Measurements from ENCODE around the gene ZNF18. TPM values are rescaled to one million over a fixed set of nuclear protein-coding genes. Genes with fewer than 3 reads are reported as not detected.

Gene ZNF18
- total and polyA plus RNA-seq, 4 donors: 4.0 to 10.2 (median 5.4) TPM

GRCh38 chr17:12022310-12022709 lies 25.0 kb upstream of the ZNF18 start:
- Histone ChIP-seq H3K36me3 (ENCODE audit: control insufficient read depth in 4 of 4, insufficient read depth in 4 of 4, low read length in 4 of 4) (no peaks in the 10 kb centered on the region), H3K4me3 (no peak overlapping the region), H3K27me3 (ENCODE audit: control insufficient read depth in 3 of 3, insufficient read depth in 3 of 3, low read length in 2 of 3) (no peaks in the 10 kb centered on the region), H3K9me3 (ENCODE audit: control insufficient read depth in 4 of 4, insufficient read depth in 3 of 4, low read length in 3 of 4) (no peaks in the 10 kb centered on the region), H3K4me1 (ENCODE audit: control insufficient read depth in 5 of 5, insufficient read depth in 5 of 5, low read length in 5 of 5) (peaks cover 0 to 23% (median 8%) of the 10 kb centered on the region in 5 donors), H3K9ac (ENCODE audit: insufficient read depth in 1 of 2, low read length in 2 of 2) (peak overlapping the region in 1 of 2 donors; percentile 69), H3K27ac (ENCODE audit: low read depth in 1 of 2, low read length in 1 of 2) (no peak overlapping the region)
- no peak for TF ChIP-seq CTCF (IDR thresholded peaks at IDR 0.05; ENCODE audit: control extremely low read depth, extremely low read depth)
- no peak for DNase-seq
- ATAC-seq (ENCODE audit: insufficient read depth, low FRiP score): no peak
- WGBS, 2 donors: 92 to 95% methylated on average over 2 of the region's 2 CpGs

GRCh38 chr17:12021623-12022140 lies 24.4 kb upstream of the ZNF18 start:
- ATAC-seq (ENCODE audit: insufficient read depth, low FRiP score): no peak
- peaks cover 0 to 23% (median 8%) of the 10 kb centered on the region in 5 donors for H3K4me1 ChIP-seq (ENCODE audit: control insufficient read depth in 5 of 5, insufficient read depth in 5 of 5, low read length in 5 of 5)
- peak overlapping the region; percentile 34 to 69 for H3K9ac ChIP-seq (ENCODE audit: insufficient read depth in 1 of 2, low read length in 2 of 2)
- H3K36me3 ChIP-seq (ENCODE audit: control insufficient read depth in 4 of 4, insufficient read depth in 4 of 4, low read length in 4 of 4): no peaks in the 10 kb centered on the region
- H3K4me3 ChIP-seq: peak overlapping the region; percentile 93
- no peaks in the 10 kb centered on the region for H3K9me3 ChIP-seq (ENCODE audit: control insufficient read depth in 4 of 4, insufficient read depth in 3 of 4, low read length in 3 of 4)
- TF ChIP-seq CTCF (IDR thresholded peaks at IDR 0.05; ENCODE audit: control extremely low read depth, extremely low read depth): no peak
- no peaks in the 10 kb centered on the region for H3K27me3 ChIP-seq (ENCODE audit: control insufficient read depth in 3 of 3, insufficient read depth in 3 of 3, low read length in 2 of 3)
- WGBS, 2 donors: 4 to 7% methylated on average over 3 of the region's 3 CpGs
- peak overlapping the region; percentile 96 to 97 for H3K27ac ChIP-seq (ENCODE audit: low read depth in 1 of 2, low read length in 1 of 2)
- DNase-seq: peak in 1 of 3 donors; percentile 21

- H3K9me3 ChIP-seq (ENCODE audit: control insufficient read depth in 4 of 4, insufficient read depth in 3 of 4, low read length in 3 of 4): no peaks in the 10 kb centered on the region
- no peak for TF ChIP-seq CTCF (IDR thresholded peaks at IDR 0.05; ENCODE audit: control extremely low read depth, extremely low read depth)
- peak within 1 kb of the TSS; percentile 93 for H3K4me3 ChIP-seq
- no peaks in the 10 kb centered on the region for H3K27me3 ChIP-seq (ENCODE audit: control insufficient read depth in 3 of 3, insufficient read depth in 3 of 3, low read length in 2 of 3)
- DNase-seq (peak; percentile 92 to 95 (median 95)), ATAC-seq (ENCODE audit: insufficient read depth, low FRiP score) (peak; percentile 98)
- H3K4me1 ChIP-seq (ENCODE audit: control insufficient read depth in 5 of 5, insufficient read depth in 5 of 5, low read length in 5 of 5): peaks cover 0 to 23% (median 8%) of the 10 kb centered on the region in 5 donors
- no peaks in the 10 kb centered on the region for H3K36me3 ChIP-seq (ENCODE audit: control insufficient read depth in 4 of 4, insufficient read depth in 4 of 4, low read length in 4 of 4)
- 0 to 1% methylated on average over 79 to 123 of the region's 123 CpGs for WGBS, 2 donors
- peak within 1 kb of the TSS; percentile 34 to 69 for H3K9ac ChIP-seq (ENCODE audit: insufficient read depth in 1 of 2, low read length in 2 of 2)
- H3K27ac ChIP-seq (ENCODE audit: low read depth in 1 of 2, low read length in 1 of 2): peak within 1 kb of the TSS; percentile 96 to 97
These were observed 23.7 kb upstream of the ZNF18 start, which contains the start of gene MAP2K4 for GRCh38 chr17:12020642-12021622. TSS of gene MAP2K4 (plus strand) at chr17:12020877. CDS start at chr17:12020887, 10 bp downstream.

Data from lung (tissue), 12 donors.